ENCODE results near the gene TEX51. TPM values are rescaled to one million over a fixed set of nuclear protein-coding genes. Genes with fewer than 3 reads are reported as not detected.

Gene TEX51
- total RNA-seq, 4 donors from 2014 or later, result not detected

DNA sequence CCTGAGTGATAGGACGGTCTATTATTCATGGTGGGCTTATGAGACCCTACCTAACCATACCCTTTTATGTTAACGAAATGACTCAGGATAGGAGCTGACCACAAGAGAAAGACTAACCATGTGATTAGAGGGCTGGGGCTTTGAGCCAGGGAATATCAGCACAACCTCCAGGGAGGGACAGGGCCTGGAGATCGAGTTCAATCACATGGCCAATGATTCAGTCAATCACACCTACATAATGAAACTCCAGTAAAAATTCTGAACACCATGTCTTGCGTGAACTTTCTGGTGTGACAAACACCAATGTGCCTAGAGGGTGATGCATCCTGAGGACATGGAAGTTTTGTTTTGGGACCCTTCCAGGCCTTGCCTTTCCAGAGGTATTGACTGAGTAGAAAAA, 2.2 kb upstream of the TEX51 start:
- H3K27me3 ChIP-seq, result peaks cover 3% of the 10 kb centered on the region
- TF ChIP-seq EP300 (IDR thresholded peaks at IDR 0.05), result no peak
- TF ChIP-seq POLR2AphosphoS5 (IDR thresholded peaks at IDR 0.05), result no peak
- TF ChIP-seq POLR2A (IDR thresholded peaks at IDR 0.05), result no peak
- TF ChIP-seq, protein P1, sequence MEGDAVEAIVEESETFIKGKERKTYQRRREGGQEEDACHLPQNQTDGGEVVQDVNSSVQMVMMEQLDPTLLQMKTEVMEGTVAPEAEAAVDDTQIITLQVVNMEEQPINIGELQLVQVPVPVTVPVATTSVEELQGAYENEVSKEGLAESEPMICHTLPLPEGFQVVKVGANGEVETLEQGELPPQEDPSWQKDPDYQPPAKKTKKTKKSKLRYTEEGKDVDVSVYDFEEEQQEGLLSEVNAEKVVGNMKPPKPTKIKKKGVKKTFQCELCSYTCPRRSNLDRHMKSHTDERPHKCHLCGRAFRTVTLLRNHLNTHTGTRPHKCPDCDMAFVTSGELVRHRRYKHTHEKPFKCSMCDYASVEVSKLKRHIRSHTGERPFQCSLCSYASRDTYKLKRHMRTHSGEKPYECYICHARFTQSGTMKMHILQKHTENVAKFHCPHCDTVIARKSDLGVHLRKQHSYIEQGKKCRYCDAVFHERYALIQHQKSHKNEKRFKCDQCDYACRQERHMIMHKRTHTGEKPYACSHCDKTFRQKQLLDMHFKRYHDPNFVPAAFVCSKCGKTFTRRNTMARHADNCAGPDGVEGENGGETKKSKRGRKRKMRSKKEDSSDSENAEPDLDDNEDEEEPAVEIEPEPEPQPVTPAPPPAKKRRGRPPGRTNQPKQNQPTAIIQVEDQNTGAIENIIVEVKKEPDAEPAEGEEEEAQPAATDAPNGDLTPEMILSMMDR (IDR thresholded peaks at IDR 0.05), result no peak
- no peaks in the 10 kb centered on the region for H3K9me3 ChIP-seq
- H3K27ac ChIP-seq, result no peak overlapping the region
- 80 to 87% methylated on average over 4 of the region's 4 CpGs for WGBS, 2 donors (ENCODE audit: low coverage in 1 of 2)
- no peaks in the 10 kb centered on the region for H3K36me3 ChIP-seq
- no peak overlapping the region for H3K4me3 ChIP-seq
- no peaks in the 10 kb centered on the region for H3K4me1 ChIP-seq
- ATAC-seq, result no peak

DNA sequence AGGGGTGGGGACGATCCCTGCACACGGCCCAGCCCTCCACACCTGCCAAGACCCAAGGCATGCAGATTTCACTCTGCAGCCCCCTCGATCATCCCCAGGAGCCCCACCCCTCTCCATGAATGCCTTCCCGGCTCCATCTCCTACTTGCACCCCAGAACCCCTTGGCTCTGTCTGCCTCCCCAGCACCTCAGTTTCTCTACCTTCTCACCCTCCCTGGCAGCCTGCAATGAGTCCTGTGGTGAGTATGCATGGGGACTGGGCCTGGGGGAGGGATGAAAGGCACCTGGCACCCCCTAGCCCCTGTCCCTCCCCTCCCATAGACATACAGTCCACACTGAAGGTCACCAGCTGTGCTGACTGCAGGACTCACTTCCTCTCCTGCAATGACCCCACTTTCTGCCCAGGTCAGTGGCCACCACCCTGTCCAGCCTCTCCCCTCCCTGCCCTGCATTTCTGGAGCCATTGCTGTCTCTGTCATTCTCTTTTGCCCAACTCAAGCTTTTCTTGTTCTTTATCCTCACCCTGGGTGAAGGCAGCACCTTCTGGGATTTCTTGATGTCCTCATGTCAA, 1.0 kb downstream of the TEX51 start:
- ATAC-seq, result no peak
- Histone ChIP-seq H3K4me3 (no peak overlapping the region), H3K27me3 (peaks cover 3% of the 10 kb centered on the region), H3K36me3 (no peaks in the 10 kb centered on the region), H3K4me1 (no peaks in the 10 kb centered on the region), H3K27ac (no peak overlapping the region), H3K9me3 (peaks cover 0 to 13% (median 0%) of the 10 kb centered on the region in 3 donors)
- 90% methylated on average over 3 of the region's 4 CpGs; no CpG with 5 or more reads in 1 of the 2 donors for WGBS, 2 donors (ENCODE audit: low coverage in 1 of 2)
- TF ChIP-seq POLR2AphosphoS5 (IDR thresholded peaks at IDR 0.05) (no peak), EP300 (IDR thresholded peaks at IDR 0.05) (no peak), POLR2A (IDR thresholded peaks at IDR 0.05) (no peak)
- TF ChIP-seq, protein P1 (IDR thresholded peaks at IDR 0.05), result no peak

DNA sequence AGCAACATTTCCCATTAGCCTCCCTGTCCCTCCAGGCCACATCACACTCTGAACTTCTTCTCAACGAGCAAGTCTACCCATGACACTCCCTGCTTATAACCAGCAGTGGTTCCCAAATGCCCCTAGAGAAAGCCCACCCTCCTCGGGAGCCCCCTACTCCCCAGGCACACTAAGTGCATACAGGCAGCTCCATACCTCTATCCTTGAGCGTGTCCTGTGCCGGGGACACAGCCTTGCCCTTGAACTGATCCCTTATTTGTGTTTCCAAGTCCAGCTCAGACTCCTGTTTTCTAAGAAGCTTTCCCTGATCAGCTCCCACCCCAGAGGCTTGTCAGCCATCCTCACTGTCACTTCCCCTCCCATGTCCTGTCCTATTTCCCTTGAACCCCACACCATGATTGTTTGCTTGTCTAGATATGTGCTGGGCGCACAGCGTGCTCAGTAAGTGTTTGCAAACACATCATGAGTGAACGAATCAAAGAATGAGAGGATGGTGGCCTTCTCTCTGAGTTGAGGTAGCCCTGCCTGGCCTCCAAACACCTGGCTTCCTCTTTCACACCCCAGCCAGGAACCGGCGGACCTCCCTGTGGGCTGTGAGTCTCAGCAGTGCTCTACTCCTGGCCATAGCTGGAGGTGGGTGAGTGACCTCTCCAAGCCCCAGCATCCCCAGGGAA, 2.1 kb downstream of the TEX51 start:
- H3K4me1 ChIP-seq, result no peaks in the 10 kb centered on the region
- no peak overlapping the region for H3K4me3 ChIP-seq
- no peak for ATAC-seq
- H3K27me3 ChIP-seq, result peaks cover 3% of the 10 kb centered on the region
- TF ChIP-seq EP300 (IDR thresholded peaks at IDR 0.05) (no peak), POLR2A (IDR thresholded peaks at IDR 0.05) (no peak), POLR2AphosphoS5 (IDR thresholded peaks at IDR 0.05) (no peak)
- TF ChIP-seq, protein P1 (IDR thresholded peaks at IDR 0.05), result no peak
- H3K9me3 ChIP-seq, result peaks cover 0 to 17% (median 0%) of the 10 kb centered on the region in 3 donors
- WGBS, 2 donors (ENCODE audit: low coverage in 1 of 2), result 81 to 88% methylated on average over 5 to 7 of the region's 9 CpGs
- H3K27ac ChIP-seq, result no peak overlapping the region
- no peaks in the 10 kb centered on the region for H3K36me3 ChIP-seq

DNA sequence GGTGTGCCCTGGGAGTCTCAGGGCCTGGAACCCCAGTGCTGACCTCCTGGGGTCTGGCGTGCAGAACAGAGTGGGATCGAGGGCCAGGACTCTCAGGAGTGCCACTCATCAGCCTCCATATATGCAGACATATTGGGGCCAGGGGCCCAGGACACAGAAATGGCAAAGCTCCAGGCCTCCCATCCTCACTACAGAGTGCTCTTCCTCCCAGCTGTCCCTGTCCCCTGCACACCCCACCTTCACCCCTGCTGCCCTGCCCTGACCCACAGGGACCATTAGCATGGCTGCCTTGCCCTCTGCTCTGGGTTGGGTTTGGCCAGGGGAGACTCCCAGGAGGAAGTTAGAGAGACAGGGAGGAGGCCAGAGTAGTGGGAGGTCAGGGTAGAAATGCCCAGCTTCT, 2.8 kb downstream of the TEX51 start:
- ATAC-seq, result no peak
- no CpG with 5 or more reads among the region's 2 CpGs for WGBS, 2 donors (ENCODE audit: low coverage in 1 of 2)
- peaks cover 0 to 17% (median 0%) of the 10 kb centered on the region in 3 donors for H3K9me3 ChIP-seq
- no peak overlapping the region for H3K4me3 ChIP-seq
- no peaks in the 10 kb centered on the region for H3K4me1 ChIP-seq
- no peak overlapping the region for H3K27ac ChIP-seq
- peaks cover 3% of the 10 kb centered on the region for H3K27me3 ChIP-seq
- TF ChIP-seq, protein P1 (IDR thresholded peaks at IDR 0.05), result no peak
- TF ChIP-seq POLR2AphosphoS5 (IDR thresholded peaks at IDR 0.05) (no peak), POLR2A (IDR thresholded peaks at IDR 0.05) (no peak), EP300 (IDR thresholded peaks at IDR 0.05) (no peak)
- no peaks in the 10 kb centered on the region for H3K36me3 ChIP-seq
